Activated CD8-positive, alpha-beta memory T cell treated with anti-CD3 and anti-CD28 coated beads for 4 hours (primary cell): ENCODE results near the gene WDR70.

Experiments
- DNase-seq, 2 donors: peaks; one replicate each; pipeline ENCODE4 v3.0.0-alpha.2; 2020; ENCODE audit warnings: low read depth in 2 of 2

The WDR70 gene

DNA sequence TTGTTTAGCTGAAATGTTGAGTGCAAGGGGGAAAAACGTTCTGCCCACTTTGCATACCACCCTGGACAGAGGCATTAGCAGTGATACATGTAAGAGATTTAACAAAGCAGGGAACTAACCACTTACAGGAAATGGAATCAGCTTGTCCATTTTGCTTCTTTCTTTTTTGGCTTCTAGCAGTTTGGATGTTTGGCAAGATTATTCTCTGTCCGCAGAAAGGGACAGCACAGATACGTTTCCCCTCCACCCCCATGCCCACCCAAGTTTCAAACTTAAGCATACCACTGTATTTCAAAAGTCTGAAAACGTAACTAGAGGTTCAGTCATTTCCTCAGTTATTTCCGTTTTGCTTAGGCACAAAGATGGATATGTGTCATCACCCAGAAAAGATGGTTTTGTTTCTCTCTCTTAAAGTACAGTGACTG is 342.3 kb downstream of the WDR70 start:
- no peak for DNase-seq

DNA sequence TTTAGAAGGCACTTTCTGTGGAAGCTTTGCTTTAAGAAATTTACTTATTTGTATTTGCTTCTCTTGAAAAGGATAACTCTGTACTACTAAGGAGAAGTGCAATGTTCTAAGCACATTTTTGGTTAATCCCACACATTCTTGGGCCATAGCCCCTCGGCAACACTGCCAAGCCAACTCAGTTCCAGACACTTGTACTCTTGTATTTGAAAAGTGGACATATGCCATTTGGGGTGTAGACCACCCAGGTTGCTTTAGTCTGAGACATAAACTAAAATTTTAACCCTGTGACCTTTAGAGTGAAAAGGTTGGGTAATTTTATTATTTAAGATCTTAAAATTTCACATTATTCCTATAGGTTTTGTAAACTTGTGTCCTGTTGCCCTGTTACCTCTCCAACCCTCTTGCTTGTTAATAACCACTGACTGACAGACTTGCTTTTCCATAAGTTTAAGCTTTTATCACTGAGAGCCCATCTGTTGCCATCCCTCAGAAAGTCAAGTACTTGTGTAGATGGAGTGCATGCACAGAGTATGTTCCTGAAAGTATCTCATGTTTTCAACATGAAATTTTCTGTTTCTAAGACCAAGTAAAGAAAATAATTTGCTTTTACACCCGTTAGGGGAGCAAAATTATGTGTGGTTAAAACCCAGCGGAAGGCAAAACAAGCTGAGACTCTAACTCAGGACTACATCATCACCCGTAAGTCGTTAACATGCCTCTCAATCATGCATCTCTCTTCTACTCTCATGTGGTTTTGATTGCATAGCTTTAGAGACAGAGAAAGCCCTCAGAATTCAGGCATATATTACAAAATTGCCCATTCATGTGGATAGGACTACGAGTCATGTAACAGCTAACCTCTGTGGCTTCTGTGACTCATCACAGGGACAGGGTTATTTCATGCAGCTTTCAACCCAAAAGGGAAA is 343.4 kb downstream of the WDR70 start:
- peak in 1 of 2 donors; percentile 23 for DNase-seq

DNA sequence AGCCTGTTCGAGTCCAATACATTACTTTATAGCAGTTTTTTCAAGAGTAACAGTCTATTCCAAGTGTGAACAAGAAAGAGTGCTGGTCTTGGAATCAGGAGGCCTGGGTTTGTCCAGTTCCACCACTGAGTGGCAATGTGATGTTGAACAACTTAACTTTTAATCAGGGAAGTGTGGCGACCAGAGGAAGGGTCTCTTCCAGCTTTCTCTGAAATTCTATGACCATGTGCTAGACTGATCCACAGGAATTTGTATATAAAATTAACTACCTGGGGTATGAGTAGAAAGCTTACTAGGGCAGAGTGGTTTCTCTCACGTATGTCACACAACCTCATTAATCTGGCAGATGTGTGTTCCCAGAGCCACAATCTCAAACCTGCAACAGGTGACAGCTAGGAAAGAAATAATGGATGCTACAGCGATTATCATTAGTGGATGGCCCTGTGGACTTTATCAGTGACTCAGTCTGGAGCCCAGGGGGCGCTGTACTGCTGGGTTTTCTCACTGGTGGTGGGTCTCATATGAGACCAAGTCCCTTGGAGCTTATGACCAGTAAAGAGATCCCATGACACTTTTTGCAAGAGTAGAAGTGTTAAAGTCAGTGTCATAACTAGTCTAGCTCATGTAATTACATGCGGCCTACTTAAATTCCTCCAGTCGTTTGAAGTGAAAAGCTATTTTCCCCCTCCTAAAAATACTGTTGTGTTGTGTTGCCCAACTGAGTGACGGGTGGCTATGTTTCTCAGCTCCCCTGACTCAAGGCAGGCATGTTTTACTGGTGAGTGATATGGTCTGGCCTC is 344.2 kb downstream of the WDR70 start:
- no peak for DNase-seq

DNA sequence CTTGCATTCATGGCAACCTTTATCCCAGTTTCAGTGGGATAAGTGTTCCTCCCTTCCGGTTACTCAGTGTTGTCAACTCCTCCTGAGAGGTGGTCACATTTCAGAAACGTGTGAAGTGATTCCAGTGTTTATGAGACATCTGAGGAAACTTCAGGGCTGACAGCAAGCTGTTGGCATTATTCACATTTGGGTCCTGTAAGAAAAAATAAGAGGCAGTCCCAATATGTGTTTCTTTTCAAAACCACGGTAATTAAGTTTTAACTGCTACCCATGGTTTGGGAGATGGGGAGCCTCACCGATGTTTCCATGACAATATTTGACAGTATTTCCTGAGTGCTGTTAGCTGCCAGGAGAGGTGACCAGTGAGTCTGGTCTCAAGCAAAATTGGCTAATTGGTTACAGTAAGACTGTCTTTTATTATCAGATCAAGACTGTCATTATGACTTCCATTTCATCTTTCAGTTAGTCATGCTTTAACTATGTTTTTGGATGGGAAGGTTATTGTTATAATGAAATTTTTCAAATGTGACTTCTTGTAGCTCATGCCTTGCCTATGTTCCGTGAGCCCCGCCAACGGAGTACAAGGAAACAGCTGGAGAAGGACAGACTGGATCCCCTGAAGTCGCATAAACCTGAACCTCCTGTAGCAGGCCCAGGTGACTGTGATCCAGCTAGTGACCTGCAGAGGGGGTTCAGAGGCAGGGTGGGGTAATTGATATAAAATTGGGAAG is 345.4 kb downstream of the WDR70 start:
- no peak for DNase-seq

DNA sequence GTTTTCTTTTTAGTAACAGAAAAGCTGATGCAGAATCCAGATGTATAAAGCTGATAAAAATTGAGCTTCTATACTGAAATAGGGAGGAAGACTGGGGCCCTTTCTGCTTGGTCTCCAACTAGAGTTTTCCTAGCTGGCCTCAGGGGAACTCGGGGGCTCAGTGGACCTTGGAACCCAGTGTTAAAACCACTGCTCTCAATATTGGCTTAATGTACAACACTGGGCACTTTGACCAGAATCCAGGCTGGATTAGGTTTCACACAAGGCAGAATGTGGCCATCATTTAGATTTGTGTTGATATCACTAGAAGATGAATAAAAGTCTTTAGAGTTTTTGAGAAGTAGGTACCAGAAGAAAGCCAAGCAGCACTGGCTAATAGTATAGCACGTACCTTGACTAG is 346.1 kb downstream of the WDR70 start:
- no peak for DNase-seq

DNA sequence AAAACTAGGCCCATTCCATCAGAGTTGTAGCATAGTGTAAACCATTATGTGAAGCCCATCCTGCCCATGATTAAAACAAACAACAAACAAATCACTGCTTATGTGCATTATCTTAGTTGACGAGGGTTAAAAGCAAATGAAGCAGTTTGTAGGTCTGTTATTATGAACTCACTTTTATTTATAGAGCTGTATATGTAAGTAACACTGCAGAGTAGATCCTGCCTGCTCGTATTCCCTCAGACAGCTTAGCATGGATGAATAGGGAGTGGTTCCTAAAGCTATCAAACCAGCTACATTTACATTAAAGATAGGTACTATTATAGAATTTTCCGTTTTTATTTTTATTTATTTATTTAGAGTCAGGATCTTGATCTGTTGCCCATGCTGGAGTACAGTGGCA is 348.1 kb downstream of the WDR70 start:
- DNase-seq = no peak

DNA sequence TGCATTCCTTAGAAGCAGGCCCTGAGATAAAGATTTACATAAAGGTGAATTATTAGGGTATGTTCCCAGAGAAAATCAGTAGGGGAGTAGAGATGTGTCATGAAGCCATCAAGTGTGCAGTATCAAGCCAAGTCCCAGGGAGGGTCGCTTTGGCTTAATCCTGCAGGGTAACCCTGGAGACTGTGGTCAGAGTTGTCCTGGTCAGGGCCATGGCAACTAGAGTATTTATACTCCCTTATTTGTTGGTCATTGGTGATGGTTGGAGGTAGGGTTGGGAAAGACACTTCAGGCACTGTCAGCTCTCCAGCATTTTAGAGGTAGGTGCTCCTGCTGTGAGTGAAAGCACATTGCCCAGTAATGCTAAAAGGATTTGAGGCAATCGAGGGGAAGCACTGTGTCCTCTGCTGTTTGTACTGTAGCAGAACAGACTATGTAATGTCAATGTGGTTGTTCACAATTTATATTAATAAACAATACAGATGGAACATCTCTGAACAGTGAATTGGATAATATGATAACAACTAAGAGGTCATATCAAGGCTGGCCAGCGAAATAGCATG is 351.9 kb downstream of the WDR70 start:
- no peak for DNase-seq

DNA sequence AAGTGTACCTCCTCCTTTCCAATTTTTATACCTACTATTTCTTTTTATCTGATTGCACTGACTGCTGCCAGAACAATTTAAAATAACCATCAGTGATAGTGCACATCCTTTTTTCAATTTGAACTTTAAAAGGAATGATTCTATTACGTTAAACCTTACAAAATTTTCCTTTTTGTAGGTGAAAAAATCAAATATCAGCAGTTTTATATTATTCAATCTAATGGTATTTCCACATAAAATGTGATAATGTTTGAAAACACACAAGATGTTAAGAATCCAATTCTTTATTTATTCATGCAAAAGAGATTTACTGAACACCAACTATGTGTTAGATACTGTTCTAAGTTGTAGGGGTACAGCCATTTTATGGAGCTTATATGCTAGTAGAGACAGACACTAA is 355.0 kb downstream of the WDR70 start:
- no peak for DNase-seq

DNA sequence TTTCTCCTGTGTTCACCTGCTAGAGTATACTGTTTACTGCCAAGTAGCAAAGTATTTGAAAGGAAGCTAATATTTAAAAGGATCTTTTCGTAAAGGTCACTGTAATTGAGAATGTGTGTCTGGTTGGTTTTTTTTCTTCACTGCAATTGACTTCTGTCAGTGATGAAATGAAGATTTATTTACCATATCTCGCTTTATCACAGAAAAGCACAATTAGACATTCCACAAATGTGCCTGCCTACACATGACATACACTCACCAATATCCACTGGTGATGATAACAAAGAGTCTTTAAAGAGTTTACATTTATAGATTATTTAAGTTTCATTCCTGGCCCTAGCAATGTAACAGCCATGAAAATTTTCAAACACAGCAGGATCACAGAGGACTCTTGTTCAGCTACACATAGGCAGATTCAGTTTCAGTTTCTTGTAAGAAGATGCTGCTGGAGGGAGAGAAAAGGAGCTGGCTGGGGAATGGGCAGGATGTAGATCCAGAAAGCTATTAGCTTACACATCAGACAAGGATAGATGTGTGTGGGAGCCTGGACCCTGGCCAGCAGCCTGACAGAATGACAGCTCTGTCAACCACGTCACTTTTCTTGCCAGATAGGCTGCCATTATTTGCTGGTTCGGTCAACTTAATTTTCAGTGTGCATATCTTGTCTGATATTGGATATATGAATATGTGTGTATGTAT is 356.7 kb downstream of the WDR70 start:
- DNase-seq = no peak

DNA sequence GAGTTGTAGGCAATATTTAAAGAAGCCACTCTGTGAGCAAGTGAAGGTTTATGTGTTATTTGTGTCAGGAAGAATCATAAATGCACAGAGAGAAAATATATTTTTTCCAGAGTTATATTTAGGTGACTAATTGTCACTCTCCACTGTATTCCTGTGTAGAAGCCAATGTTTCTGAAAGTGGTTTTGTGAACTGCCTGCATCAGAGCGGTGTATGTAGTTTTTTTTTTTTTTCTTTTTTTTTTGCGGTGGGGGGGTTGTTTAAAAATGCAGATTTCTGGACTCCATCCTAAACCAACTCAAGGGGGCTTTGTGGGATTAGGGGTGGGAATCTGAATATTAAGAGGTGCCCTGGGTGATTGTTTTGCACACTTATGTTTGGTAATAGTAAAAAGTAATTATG is 357.3 kb downstream of the WDR70 start:
- DNase-seq = no peak

DNA sequence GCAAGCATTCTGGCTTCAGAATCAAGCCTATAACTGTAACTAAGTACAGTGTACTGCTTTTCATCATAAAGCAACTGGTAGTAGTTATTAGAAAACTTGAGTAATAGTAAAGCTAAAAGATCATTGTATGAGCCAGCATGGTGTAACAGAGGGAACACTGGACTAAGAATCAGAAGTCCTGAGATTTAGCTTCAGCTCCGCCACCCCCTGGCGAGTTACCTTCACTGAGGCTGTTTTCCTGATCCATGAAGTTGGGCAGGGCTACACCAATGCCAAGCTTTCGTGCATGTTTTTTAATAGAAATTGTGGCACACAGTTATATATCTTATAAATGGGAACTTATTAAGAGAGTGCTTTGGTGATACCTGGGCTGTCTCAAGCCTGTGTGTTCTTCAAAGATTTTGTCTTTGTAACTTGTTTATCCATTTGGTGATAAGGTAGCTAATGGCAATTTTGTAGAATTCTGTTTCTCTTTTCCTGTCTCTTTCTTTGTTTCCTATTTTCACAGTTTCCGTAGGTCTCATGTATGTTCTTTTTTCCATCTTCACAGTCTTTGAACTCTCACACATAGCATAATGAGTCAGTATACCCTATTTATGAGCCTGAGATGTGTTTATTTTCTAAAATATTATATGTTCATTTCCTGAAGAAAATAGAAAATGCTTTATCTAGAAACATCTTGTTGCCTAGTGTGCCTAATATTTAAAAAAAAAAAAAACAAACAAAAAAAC is 358.4 kb downstream of the WDR70 start:
- DNase-seq = no peak

DNA sequence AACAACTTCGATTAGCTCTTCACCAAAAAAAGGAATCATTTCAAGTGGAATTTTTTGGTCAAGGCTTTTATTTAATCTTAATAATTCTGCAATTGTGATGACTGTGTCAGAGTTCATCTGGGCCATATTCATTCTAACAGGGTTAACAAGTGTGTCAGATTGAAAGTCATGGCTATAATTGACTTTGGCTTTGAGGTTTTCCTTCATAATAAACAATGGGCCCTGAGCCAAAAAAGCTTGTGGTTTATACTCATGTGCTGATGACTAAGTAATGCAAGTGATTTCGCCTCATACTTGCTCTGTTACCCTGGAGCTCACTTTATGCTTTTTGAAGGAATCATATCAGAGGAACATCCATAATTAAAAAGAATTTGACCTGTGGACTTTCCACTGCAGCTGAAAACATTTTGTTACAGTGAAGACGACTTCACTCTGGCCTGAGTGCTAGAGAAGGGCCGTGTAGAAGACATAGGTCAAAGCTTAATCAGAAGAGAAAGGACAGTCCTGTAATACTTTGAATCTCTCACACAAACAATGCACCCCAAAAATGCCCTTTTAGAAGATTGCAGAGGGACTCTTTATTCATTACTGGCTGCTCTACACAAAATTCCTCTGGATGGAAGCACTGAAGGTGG is 359.1 kb downstream of the WDR70 start:
- DNase-seq = no peak

DNA sequence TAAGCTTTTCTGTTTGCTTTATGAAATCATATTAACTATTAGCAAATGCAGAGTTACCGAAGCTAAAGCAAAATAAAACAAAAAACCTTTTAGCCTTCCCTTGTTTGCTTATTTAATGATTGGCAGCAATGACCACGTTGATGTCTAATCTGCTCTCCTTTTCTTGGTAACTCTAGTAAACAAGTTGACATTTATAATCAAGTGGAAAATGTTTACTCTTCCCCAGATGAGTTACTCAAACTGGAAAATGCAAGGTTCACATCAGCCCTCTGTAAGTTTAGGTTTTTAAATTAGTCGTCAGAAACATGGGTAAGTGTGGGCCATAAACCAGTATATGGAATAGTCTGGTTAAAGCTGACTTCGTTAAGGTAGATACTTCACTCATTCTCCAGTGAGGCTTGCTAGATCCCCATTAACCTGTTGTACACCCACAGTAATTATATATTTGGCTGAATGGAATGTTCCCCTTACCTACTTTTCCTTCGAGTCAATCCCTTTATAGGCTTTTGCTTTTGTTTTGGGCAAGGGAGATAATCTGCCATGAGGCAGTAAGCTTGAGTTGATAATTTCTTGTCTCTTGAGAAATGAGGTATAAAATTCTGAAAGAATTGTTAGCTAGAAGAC is 359.9 kb downstream of the WDR70 start:
- no peak for DNase-seq

DNA sequence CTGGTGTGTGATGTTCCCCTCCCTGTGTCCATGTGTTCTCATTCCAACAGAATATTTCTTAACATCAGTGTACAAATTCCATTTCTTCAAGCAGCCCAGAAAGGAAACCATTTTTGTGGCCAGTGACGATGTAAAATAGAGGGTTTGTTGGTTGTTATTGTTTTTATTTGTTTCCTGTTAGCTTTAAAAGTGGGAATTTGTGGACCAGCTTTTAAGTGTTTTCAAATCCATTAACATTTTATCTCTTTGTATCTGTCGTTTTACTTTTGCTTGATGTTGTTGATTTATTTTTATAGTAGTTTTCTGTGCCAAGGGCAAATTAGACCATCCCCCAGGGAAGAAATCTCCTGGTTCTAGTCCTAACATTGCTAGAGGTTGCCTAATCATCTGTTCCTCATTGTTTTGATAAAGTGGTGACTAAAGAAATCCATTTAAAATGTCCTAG is 360.7 kb downstream of the WDR70 start:
- DNase-seq = no peak

DNA sequence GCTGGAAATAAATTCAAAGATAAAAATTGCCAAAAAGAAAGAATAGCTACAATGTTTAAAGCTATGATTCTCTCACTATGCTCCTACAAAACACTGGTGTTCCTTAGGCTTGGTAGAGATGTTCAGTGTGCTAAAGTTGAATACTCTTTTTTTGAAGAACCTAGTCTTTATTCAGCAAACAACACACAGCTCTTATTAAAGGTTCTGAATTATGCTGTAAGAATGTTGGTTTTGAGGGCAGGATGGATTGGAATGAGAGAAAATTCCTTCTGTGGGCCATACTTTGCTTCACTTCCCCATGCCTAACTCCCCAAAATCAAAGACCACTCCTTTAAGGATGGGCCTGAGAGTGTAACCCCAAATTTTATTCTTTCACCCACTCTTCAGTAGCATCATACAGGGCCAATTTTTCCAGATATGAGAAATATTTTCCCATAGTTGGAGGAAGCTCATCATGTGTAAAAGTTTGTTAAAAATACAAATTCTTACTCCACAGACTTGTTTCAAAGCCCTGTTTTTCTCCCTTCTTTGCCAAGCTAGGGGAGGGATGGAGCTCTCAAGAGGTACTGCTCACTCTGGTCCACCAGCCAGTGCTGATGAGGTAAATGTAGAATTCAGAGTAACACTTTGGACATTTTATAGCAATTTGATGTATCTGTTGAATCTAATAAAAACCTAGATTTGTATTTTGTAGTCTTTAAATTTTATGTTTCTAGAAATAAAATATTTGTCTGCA is 361.4 kb downstream of the WDR70 start:
- DNase-seq = no peak

DNA sequence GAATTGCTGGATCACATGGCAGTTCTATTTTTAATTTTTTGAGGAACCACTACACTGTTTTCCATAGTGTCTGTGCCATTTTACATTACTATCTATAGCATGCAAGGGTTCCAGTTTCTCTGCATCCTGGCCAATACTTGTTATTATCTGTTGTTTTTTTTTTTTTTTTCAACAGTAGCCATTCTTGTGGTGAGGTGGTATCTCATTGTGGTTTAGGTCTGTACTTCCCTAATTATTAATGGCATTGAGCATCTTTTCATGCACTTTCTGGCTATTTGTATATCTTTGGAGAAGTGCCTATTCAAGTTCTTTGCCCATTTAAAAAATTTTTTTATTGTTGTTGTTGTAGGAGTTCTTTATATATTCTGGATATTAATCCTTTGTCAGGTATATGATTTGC is 363.0 kb downstream of the WDR70 start:
- DNase-seq = no peak

DNA sequence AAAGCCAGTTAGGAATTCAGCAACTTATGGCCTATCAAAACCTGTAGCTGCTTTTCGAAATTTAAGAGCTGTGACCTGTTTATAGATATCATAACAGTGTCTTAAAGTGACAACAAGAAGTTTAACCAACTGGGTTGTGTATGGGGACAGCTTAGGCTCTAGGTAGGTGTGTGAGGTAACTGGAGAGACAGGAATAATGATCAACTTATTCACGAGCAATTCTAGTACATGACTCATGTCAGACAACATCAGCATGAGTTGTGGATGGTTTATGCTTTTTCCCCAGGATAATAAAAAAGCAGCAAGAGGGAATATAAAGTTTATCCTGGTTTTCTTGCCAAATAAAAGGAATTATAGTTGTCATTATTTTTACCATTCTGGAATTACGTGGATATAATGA is 372.1 kb downstream of the WDR70 start:
- no peak for DNase-seq

DNA sequence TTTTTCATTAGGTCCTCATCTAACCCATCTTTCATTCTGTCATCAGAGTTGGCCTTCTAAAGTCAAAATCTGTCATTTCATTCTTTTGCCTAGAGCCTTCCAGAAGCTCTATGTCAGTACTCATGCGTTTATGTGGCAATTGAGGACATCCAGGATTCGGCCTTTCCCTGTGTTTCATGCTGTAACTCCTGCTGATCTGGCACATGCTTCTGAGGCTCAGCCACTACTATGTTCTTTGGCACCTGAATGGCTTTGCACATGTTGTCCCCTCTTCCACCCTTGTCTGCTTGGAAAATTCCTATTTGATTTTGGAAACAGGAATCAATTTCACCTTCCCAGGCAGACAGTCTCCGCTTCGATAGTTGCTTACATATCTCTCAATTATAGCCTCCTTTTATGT is 375.9 kb downstream of the WDR70 start:
- DNase-seq = no peak

DNA sequence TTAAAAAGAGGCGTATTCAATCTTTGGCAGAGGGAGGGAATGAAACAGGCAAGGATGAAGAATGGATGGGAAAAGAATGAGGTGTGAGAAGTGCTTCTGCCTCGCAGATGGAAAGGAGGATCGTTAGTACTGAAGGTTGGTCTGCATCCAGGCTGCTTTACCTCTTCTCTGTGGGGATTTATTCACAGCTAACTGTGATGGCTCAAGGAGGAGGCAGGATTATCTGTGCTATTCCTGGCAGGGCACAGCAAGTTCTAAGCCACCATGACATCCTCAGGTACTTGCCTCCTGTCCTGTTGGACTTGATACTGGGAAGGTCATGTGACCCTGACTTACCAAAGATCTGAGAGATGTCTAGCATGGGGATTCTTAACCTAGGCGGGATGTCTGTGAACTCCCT is 376.5 kb downstream of the WDR70 start:
- no peak for DNase-seq
